H9 (cell line): Measurements from ENCODE around the gene CCDC157. TPM values are rescaled to one million over a fixed set of nuclear protein-coding genes. Genes with fewer than 3 reads are reported as not detected.

Experiments used
- DNase-seq: peaks from one replicate; pipeline ENCODE4 v3.0.0-alpha.2; 2017
- H2AFZ ChIP-seq: one replicate; pipeline ENCODE4 v1.6.1; 2013; ENCODE audit warnings: mild to moderate bottlenecking, low read length, control low read depth, moderate library complexity
- H2AK5ac ChIP-seq: 2 replicates; pipeline ENCODE4 v1.6.1; 2013; ENCODE audit warnings: low read length, control low read depth, mixed read lengths; ENCODE audit not compliant: insufficient read length
- H2BK120ac ChIP-seq: one replicate; pipeline ENCODE4 v1.6.1; 2013; ENCODE audit warnings: low read depth, mild to moderate bottlenecking, low read length, control low read depth, inconsistent platforms; ENCODE audit not compliant: poor library complexity, severe bottlenecking
- H2BK12ac ChIP-seq: 2 replicates; pipeline ENCODE4 v1.6.1; 2013; ENCODE audit warnings: low read length, control low read depth, mixed read lengths, low read depth; ENCODE audit not compliant: insufficient read length
- H2BK15ac ChIP-seq: 2 replicates; pipeline ENCODE4 v1.6.1; 2013; ENCODE audit warnings: low read depth, low read length, control low read depth
- H2BK20ac ChIP-seq: one replicate; pipeline ENCODE4 v1.6.1; 2013; ENCODE audit warnings: low read depth, mild to moderate bottlenecking, low read length, control low read depth, inconsistent platforms; ENCODE audit not compliant: poor library complexity, severe bottlenecking
- H2BK5ac ChIP-seq: 2 replicates; pipeline ENCODE4 v1.6.1; 2013; ENCODE audit warnings: low read length, control low read depth, mixed read lengths; ENCODE audit not compliant: insufficient read length
- H3K14ac ChIP-seq: 2 replicates; pipeline ENCODE4 v1.6.1; 2013; ENCODE audit warnings: low read length, control low read depth; ENCODE audit not compliant: insufficient read depth
- H3K18ac ChIP-seq: 2 replicates; pipeline ENCODE4 v1.6.1; 2013; ENCODE audit warnings: low read depth, mild to moderate bottlenecking, mixed read lengths, low read length, control low read depth; ENCODE audit not compliant: insufficient read length
- H3K23ac ChIP-seq: 2 replicates; pipeline ENCODE4 v1.6.1; 2013; ENCODE audit warnings: low read length, control low read depth, mixed read lengths, low read depth; ENCODE audit not compliant: insufficient read length
- H3K23me2 ChIP-seq: 2 replicates; pipeline ENCODE4 v1.6.1; 2013; ENCODE audit warnings: low read depth, mild to moderate bottlenecking, mixed read lengths, low read length, control low read depth; ENCODE audit not compliant: insufficient read length, poor library complexity, severe bottlenecking
- H3K27ac ChIP-seq: 2 replicates; pipeline ENCODE4 v1.5.1; 2013; ENCODE audit warnings: low read length, control low read depth, mixed read lengths, low read depth; ENCODE audit not compliant: insufficient read length
- H3K27me3 ChIP-seq: 2 replicates; pipeline ENCODE4 v1.6.1; 2013; ENCODE audit warnings: low read length, control low read depth, inconsistent platforms; ENCODE audit not compliant: insufficient read depth
- H3K4ac ChIP-seq: 2 replicates; pipeline ENCODE4 v1.6.1; 2013; ENCODE audit warnings: low read depth, mild to moderate bottlenecking, control low read depth, inconsistent platforms, low read length, moderate library complexity
- H3K4me1 ChIP-seq: 2 replicates; pipeline ENCODE4 v1.6.1; 2013; ENCODE audit warnings: low read length, control low read depth, inconsistent platforms; ENCODE audit not compliant: insufficient read depth
- H3K4me2 ChIP-seq: 2 replicates; pipeline ENCODE4 v1.6.1; 2013; ENCODE audit warnings: low read length, control low read depth, mixed read lengths; ENCODE audit not compliant: insufficient read length, insufficient read depth
- H3K56ac ChIP-seq: 2 replicates; pipeline ENCODE4 v1.6.1; 2013; ENCODE audit warnings: low read depth, mild to moderate bottlenecking, mixed read lengths, low read length, control low read depth; ENCODE audit not compliant: insufficient read length
- H3K79me1 ChIP-seq: 2 replicates; pipeline ENCODE4 v1.6.1; 2013; ENCODE audit warnings: low read depth, mild to moderate bottlenecking, moderate library complexity, low read length, control low read depth, inconsistent platforms; ENCODE audit not compliant: insufficient read depth, poor library complexity, severe bottlenecking
- H3K79me2 ChIP-seq: 2 replicates; pipeline ENCODE4 v1.6.1; 2013; ENCODE audit warnings: low read length, control low read depth, inconsistent platforms; ENCODE audit not compliant: insufficient read depth
- H3K9ac ChIP-seq: 2 replicates; pipeline ENCODE4 v1.6.1; 2013; ENCODE audit warnings: low read length, control low read depth, mixed read lengths; ENCODE audit not compliant: insufficient read length; ENCODE audit errors: extremely low read depth
- H3K9me3 ChIP-seq: one replicate; pipeline ENCODE4 v1.6.1; 2013; ENCODE audit warnings: low read depth, low read length, inconsistent platforms; ENCODE audit not compliant: control insufficient read depth
- H3T11ph ChIP-seq: one replicate; pipeline ENCODE4 v1.6.1; 2013; ENCODE audit warnings: mild to moderate bottlenecking, low read length, control low read depth, inconsistent platforms
- H4K20me1 ChIP-seq: one replicate; pipeline ENCODE4 v1.6.1; 2013; ENCODE audit not compliant: control insufficient read depth, insufficient read length, insufficient read depth
- H4K5ac ChIP-seq: 2 replicates; pipeline ENCODE4 v1.6.1; 2013; ENCODE audit warnings: low read depth, mild to moderate bottlenecking, mixed read lengths, low read length, control low read depth; ENCODE audit not compliant: insufficient read length
- H4K8ac ChIP-seq: replicated peaks from 2 replicates; pipeline ENCODE4 v1.6.1; 2013; ENCODE audit warnings: low read length, control low read depth, mixed read lengths, low read depth; ENCODE audit not compliant: insufficient read length
- H4K91ac ChIP-seq: 2 replicates; pipeline ENCODE4 v1.6.1; 2013; ENCODE audit warnings: low read depth, mild to moderate bottlenecking, moderate library complexity, mixed read lengths, low read length, control low read depth; ENCODE audit not compliant: insufficient read length
- H3K27ac Mint-ChIP-seq, 3 experiments: 2 replicates in 2 of 3; 3 replicates in 1 of 3; pipeline ENCODE4 v1.8.0; 2020 to 2021; ENCODE audit warnings: mixed read lengths in 3 of 3, mild to moderate bottlenecking in 1 of 3, moderate library complexity in 1 of 3
- H3K27me3 Mint-ChIP-seq: 2 replicates; pipeline ENCODE4 v1.8.0; 2021; ENCODE audit warnings: low read depth, mild to moderate bottlenecking, moderate library complexity, mixed read lengths
- H3K36me3 Mint-ChIP-seq, 3 experiments: 2 replicates in 2 of 3; 3 replicates in 1 of 3; pipeline ENCODE4 v1.8.0; 2020 to 2021; ENCODE audit warnings: low read depth in 3 of 3, mixed read lengths in 3 of 3; ENCODE audit not compliant: insufficient read depth in 1 of 3
- H3K4me1 Mint-ChIP-seq, 2 experiments: 2 replicates each; pipeline ENCODE4 v1.8.0; 2020; ENCODE audit warnings: mixed read lengths in 2 of 2
- H3K4me3 Mint-ChIP-seq, 2 experiments: 2 replicates in 1 of 2; 3 replicates in 1 of 2; pipeline ENCODE4 v1.8.0; 2020 to 2021; ENCODE audit warnings: mild to moderate bottlenecking in 2 of 2, mixed read lengths in 2 of 2, moderate library complexity in 1 of 2
- H3K9me3 Mint-ChIP-seq, 2 experiments: 2 replicates in 1 of 2; 3 replicates in 1 of 2; pipeline ENCODE4 v1.8.0; 2020; ENCODE audit warnings: mild to moderate bottlenecking in 2 of 2, mixed read lengths in 2 of 2, moderate library complexity in 1 of 2
- WGBS: extraction: QIAGEN DNeasy Blood & Tissue Kit; methylation state at CpG from one replicate; pipeline ENCODE4 v1.1.7; 2013; ENCODE audit warnings: missing lambda C conversion rate, low lambda C conversion rate, mixed read lengths; ENCODE audit not compliant: insufficient read length; ENCODE audit errors: extremely low coverage; 5-methylcytosine and 5-hydroxymethylcytosine counted together
- total RNA-seq: library from RNA; stranded (reverse); gene quantifications from 2 replicates; pipeline ENCODE4 v1.2.1, GENCODE V29; 2021
- TF ChIP-seq, protein P1 (sequence below): fragments of 200-600 bp; sonication (generic); conservative IDR thresholded peaks from 3 replicates; pipeline ENCODE4 v1.8.0; 2021; ENCODE audit warnings: antibody characterized with exemption, mild to moderate bottlenecking

CCDC157 gene
- total RNA-seq, 1 experiment from 2014 or later, result 4.3 TPM

DNA sequence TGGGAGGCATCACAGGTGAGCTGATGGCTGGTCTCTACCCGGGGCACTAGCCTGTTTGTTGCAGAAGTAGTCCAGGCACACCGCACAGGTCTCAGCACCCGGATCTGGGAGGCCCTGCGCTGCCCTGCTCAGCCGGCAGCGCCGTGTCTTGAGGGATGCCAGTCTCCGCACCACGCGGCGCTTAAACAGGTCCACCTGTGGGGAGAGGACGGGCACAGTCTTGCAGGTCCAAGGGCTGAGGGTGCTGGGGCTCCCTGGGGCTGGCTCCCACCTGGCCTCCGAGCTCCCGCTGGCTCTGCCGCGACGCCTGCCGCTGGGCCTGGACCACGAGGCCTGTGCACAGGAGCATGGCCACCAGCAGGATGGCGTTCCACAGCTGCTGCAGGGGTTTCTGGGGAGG, 23.2 kb downstream of the CCDC157 start:
- H3K79me2 ChIP-seq, result no peaks in the 10 kb centered on the region
- no peak overlapping the region for H3K27ac Mint-ChIP-seq
- no peaks in the 10 kb centered on the region for H3K4me1 Mint-ChIP-seq
- H3K4me2 ChIP-seq, result no peak overlapping the region
- no peak for DNase-seq
- no peak overlapping the region for H3K4me3 Mint-ChIP-seq
- H3K4me1 ChIP-seq, result no peaks in the 10 kb centered on the region
- peaks cover 2 to 42% (median 38%) of the 10 kb centered on the region in 3 experiments; a peak in 6 of 7 replicates for H3K36me3 Mint-ChIP-seq
- H3K9me3 ChIP-seq, result no peaks in the 10 kb centered on the region
- H3K23ac ChIP-seq, result no peak overlapping the region
- H3K27ac ChIP-seq, result no peak overlapping the region
- no peak overlapping the region for H4K91ac ChIP-seq
- no peak overlapping the region for H3K9ac ChIP-seq
- no peak overlapping the region for H2BK15ac ChIP-seq
- no peak overlapping the region for H3K18ac ChIP-seq
- no peak overlapping the region for H2AFZ ChIP-seq
- H2AK5ac ChIP-seq, result no peak overlapping the region
- no peak overlapping the region for H3K56ac ChIP-seq
- no peak overlapping the region for H2BK20ac ChIP-seq
- no peaks in the 10 kb centered on the region for H3K79me1 ChIP-seq
- no peaks in the 10 kb centered on the region for H3K9me3 Mint-ChIP-seq
- no peak overlapping the region for H3K14ac ChIP-seq
- H3K23me2 ChIP-seq, result no peaks in the 10 kb centered on the region
- H3K4ac ChIP-seq, result no peak overlapping the region
- H2BK12ac ChIP-seq, result no peak overlapping the region
- no peaks in the 10 kb centered on the region for H3K27me3 Mint-ChIP-seq
- H3K27me3 ChIP-seq, result no peaks in the 10 kb centered on the region
- TF ChIP-seq, protein P1, sequence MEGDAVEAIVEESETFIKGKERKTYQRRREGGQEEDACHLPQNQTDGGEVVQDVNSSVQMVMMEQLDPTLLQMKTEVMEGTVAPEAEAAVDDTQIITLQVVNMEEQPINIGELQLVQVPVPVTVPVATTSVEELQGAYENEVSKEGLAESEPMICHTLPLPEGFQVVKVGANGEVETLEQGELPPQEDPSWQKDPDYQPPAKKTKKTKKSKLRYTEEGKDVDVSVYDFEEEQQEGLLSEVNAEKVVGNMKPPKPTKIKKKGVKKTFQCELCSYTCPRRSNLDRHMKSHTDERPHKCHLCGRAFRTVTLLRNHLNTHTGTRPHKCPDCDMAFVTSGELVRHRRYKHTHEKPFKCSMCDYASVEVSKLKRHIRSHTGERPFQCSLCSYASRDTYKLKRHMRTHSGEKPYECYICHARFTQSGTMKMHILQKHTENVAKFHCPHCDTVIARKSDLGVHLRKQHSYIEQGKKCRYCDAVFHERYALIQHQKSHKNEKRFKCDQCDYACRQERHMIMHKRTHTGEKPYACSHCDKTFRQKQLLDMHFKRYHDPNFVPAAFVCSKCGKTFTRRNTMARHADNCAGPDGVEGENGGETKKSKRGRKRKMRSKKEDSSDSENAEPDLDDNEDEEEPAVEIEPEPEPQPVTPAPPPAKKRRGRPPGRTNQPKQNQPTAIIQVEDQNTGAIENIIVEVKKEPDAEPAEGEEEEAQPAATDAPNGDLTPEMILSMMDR, result no peak
- no peak overlapping the region for H2BK120ac ChIP-seq
- no peak overlapping the region for H4K5ac ChIP-seq
- H3T11ph ChIP-seq, result no peak overlapping the region
- H4K8ac ChIP-seq, result no peak overlapping the region
- H2BK5ac ChIP-seq, result no peak overlapping the region
- H4K20me1 ChIP-seq, result no peaks in the 10 kb centered on the region
- WGBS, result no CpG with 5 or more reads among the region's 20 CpGs
